Thyroid gland (tissue), 4 donors: ENCODE results near the gene ZNHIT1.

Source experiments
- POLR2A ChIP-seq, 2 donors: fragments of 450-650 bp; IDR thresholded peaks; one replicate each; pipeline ENCODE4 v1.6.1; 2017; ENCODE audit warnings: antibody characterized with exemption in 2 of 2, mild to moderate bottlenecking in 2 of 2, moderate library complexity in 1 of 2
- TF ChIP-seq, protein P1 (sequence below), 6 experiments: fragments of 200-600 bp in 3 of 6; fragments of 450-650 bp in 3 of 6; sonication (generic) in 3 of 6; IDR thresholded peaks; one replicate each; pipeline ENCODE4 v1.5.1; 2016 to 2019; ENCODE audit warnings: antibody characterized with exemption in 6 of 6, mild to moderate bottlenecking in 2 of 6, inconsistent platforms in 1 of 6, moderate library complexity in 1 of 6

DNA sequence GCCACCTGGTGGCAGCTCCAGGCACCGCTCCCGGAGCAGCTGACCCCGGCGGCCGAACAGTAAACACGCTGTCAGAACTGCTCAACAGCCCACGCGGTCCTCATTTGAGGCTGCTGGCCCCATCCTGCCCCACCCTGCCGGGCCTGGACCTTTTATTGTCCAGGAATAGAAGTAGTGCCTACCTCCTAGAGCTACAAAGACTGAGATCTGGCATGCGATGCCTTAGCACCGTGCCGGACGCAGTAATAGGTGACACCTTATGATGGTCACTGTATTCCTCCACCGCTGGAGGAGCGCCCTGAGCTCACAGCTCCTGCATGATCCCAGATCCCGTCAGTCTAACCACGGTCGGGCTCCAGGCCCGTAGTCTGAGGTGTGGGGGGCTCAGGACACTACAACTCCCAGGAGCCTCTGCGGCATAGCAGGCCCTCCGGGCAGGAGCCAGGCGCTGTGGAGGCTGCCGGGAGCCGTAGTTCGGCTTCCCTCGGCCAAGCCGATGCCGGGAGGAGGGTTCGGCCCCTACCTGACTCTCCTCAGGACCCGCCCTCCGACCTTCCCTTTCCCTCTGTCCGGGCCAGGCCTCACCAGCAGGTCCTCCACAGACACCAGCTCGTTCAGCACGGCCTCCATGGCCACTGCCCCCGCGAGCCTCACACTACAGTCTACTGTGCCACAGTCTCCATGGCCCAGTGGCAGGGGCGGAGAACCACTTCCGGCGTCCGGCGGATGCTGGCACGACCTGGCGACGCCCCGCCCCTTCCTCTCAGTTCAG lies 26.6 kb downstream of the ZNHIT1 start, which contains the start of gene FIS1:
- TF ChIP-seq, protein P1, sequence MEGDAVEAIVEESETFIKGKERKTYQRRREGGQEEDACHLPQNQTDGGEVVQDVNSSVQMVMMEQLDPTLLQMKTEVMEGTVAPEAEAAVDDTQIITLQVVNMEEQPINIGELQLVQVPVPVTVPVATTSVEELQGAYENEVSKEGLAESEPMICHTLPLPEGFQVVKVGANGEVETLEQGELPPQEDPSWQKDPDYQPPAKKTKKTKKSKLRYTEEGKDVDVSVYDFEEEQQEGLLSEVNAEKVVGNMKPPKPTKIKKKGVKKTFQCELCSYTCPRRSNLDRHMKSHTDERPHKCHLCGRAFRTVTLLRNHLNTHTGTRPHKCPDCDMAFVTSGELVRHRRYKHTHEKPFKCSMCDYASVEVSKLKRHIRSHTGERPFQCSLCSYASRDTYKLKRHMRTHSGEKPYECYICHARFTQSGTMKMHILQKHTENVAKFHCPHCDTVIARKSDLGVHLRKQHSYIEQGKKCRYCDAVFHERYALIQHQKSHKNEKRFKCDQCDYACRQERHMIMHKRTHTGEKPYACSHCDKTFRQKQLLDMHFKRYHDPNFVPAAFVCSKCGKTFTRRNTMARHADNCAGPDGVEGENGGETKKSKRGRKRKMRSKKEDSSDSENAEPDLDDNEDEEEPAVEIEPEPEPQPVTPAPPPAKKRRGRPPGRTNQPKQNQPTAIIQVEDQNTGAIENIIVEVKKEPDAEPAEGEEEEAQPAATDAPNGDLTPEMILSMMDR (IDR thresholded peaks at IDR 0.05) = peak in 5 of 6 experiments; percentile 80 to 94 (median 83)
- TF ChIP-seq POLR2A (IDR thresholded peaks at IDR 0.05) = peak; percentile 34 to 81
